WTC11 (cell line): Measurements from ENCODE around the gene RPL37. TPM values are rescaled to one million over a fixed set of nuclear protein-coding genes. Genes with fewer than 3 reads are reported as not detected.

Experiments used
- ATAC-seq: fragments of 200-7000 bp; cut with Tn5 transposase; 2 replicates; pipeline ENCODE4 v1.10.0; 2021; ENCODE audit warnings: mild to moderate bottlenecking, moderate library complexity
- CTCF ChIA-PET: fragments of 300-600 bp; sonication (Branson Sonifier 250); formaldehyde crosslinking; loops from one replicate; lab custom pipeline; 2021; ENCODE audit warnings: antibody characterized with exemption; lab: Charles Lee
- POLR2A ChIA-PET: fragments of 350-600 bp; sonication (Branson Sonifier 250); formaldehyde crosslinking; loops from one replicate; lab custom pipeline; 2021; ENCODE audit warnings: antibody characterized with exemption; lab: Charles Lee
- DNase-seq: peaks from one replicate; pipeline ENCODE4 v3.0.0; 2021; ENCODE audit warnings: low spot score
- H3K27ac Mint-ChIP-seq: 2 replicates; pipeline ENCODE4 v1.8.0; 2021; ENCODE audit warnings: mixed read lengths
- H3K27me3 Mint-ChIP-seq: 2 replicates; pipeline ENCODE4 v1.8.0; 2021; ENCODE audit warnings: low read depth, mild to moderate bottlenecking, moderate library complexity, mixed read lengths
- H3K36me3 Mint-ChIP-seq: 2 replicates; pipeline ENCODE4 v1.8.0; 2021; ENCODE audit warnings: mixed read lengths
- H3K4me1 Mint-ChIP-seq: 2 replicates; pipeline ENCODE4 v1.8.0; 2022; ENCODE audit warnings: mixed read lengths
- H3K4me3 Mint-ChIP-seq: 2 replicates; pipeline ENCODE4 v1.8.0; 2021; ENCODE audit warnings: mild to moderate bottlenecking, moderate library complexity, mixed read lengths
- H3K9me3 Mint-ChIP-seq: 2 replicates; pipeline ENCODE4 v1.8.0; 2021; ENCODE audit warnings: mixed read lengths
- ATF1 ChIP-seq: sonication (generic); formaldehyde crosslinking; IDR thresholded peaks from 2 replicates; pipeline ENCODE4 v1.8.1; 2023; ENCODE audit warnings: mild to moderate bottlenecking, moderate library complexity, missing genetic modification reagents
- ELF4 ChIP-seq: sonication (generic); formaldehyde crosslinking; IDR thresholded peaks from 2 replicates; pipeline ENCODE4 v1.8.1; 2022; ENCODE audit warnings: low read depth, mild to moderate bottlenecking, moderate library complexity, missing genetic modification reagents
- FOXJ3 ChIP-seq: sonication (generic); formaldehyde crosslinking; IDR thresholded peaks from 2 replicates; pipeline ENCODE4 v1.9.0; 2021; ENCODE audit warnings: missing genetic modification reagents, mild to moderate bottlenecking, borderline replicate concordance
- GABPB1 ChIP-seq: sonication (generic); formaldehyde crosslinking; IDR thresholded peaks from 2 replicates; pipeline ENCODE4 v1.8.1; 2023; ENCODE audit warnings: mild to moderate bottlenecking, missing genetic modification reagents
- GRHL2 ChIP-seq: fragments of 250-450 bp; sonication (Bioruptor Pico); IDR thresholded peaks from 2 replicates; pipeline ENCODE4 v1.8.0; 2022; ENCODE audit warnings: mild to moderate bottlenecking, moderate library complexity; ENCODE audit not compliant: insufficient replicate concordance, severe bottlenecking
- JUN ChIP-seq: sonication (generic); formaldehyde crosslinking; IDR thresholded peaks from 2 replicates; pipeline ENCODE4 v1.8.0; 2023; ENCODE audit warnings: mild to moderate bottlenecking, missing genetic modification reagents
- KAT7 ChIP-seq: sonication (generic); formaldehyde crosslinking; IDR thresholded peaks from 2 replicates; pipeline ENCODE4 v1.8.1; 2023; ENCODE audit warnings: missing genetic modification reagents, mild to moderate bottlenecking, borderline replicate concordance
- NR3C1 ChIP-seq: sonication (generic); formaldehyde crosslinking; conservative IDR thresholded peaks from 2 replicates; pipeline ENCODE4 v1.8.1; 2023; ENCODE audit warnings: low read depth, mild to moderate bottlenecking, missing genetic modification reagents
- OVOL2 ChIP-seq: fragments of 250-450 bp; sonication (Bioruptor Pico); IDR thresholded peaks from 2 replicates; pipeline ENCODE4 v1.9.0; 2021; ENCODE audit warnings: mild to moderate bottlenecking, borderline replicate concordance
- PRRX2 ChIP-seq: fragments of 250-450 bp; sonication (Bioruptor Pico); IDR thresholded peaks from 2 replicates; pipeline ENCODE4 v1.8.0; 2021; ENCODE audit warnings: mild to moderate bottlenecking
- SOX15 ChIP-seq: fragments of 250-450 bp; sonication (Bioruptor Pico); IDR thresholded peaks from 2 replicates; pipeline ENCODE4 v1.9.0; 2021; ENCODE audit warnings: mild to moderate bottlenecking
- SP1 ChIP-seq: sonication (generic); formaldehyde crosslinking; conservative IDR thresholded peaks from 2 replicates; pipeline ENCODE4 v1.8.1; 2022; ENCODE audit warnings: missing genetic modification reagents
- ZNF219 ChIP-seq: sonication (generic); formaldehyde crosslinking; IDR thresholded peaks from 2 replicates; pipeline ENCODE4 v1.8.0; 2023; ENCODE audit warnings: missing genetic modification reagents, mild to moderate bottlenecking, borderline replicate concordance
- ZNF263 ChIP-seq: sonication (generic); formaldehyde crosslinking; IDR thresholded peaks from 2 replicates; pipeline ENCODE4 v1.8.1; 2022; ENCODE audit warnings: low read depth, mild to moderate bottlenecking, moderate library complexity, missing genetic modification reagents
- total RNA-seq: library from RNA; stranded (reverse); gene quantifications from 3 replicates; pipeline ENCODE4 v1.2.3, GENCODE V29; 2021
- TF ChIP-seq, protein P1 (sequence below): fragments of 250-450 bp; sonication (Bioruptor Pico); conservative IDR thresholded peaks from 2 replicates; pipeline ENCODE4 v1.9.0; 2021; ENCODE audit warnings: mild to moderate bottlenecking
- TF ChIP-seq, protein P2 (sequence below): sonication (generic); formaldehyde crosslinking; IDR thresholded peaks from 2 replicates; pipeline ENCODE4 v1.8.1; 2023; ENCODE audit warnings: mild to moderate bottlenecking, moderate library complexity, missing genetic modification reagents
- TF ChIP-seq, protein P3 (sequence below): sonication (generic); formaldehyde crosslinking; conservative IDR thresholded peaks from 2 replicates; pipeline ENCODE4 v1.8.1; 2023; ENCODE audit warnings: mild to moderate bottlenecking, low read depth, missing genetic modification reagents, moderate library complexity
- TF ChIP-seq, protein P4 (sequence below): sonication (generic); formaldehyde crosslinking; IDR thresholded peaks from 2 replicates; pipeline ENCODE4 v1.8.0; 2022; ENCODE audit warnings: missing genetic modification reagents
- TF ChIP-seq, protein P5 (sequence below): sonication (generic); formaldehyde crosslinking; IDR thresholded peaks from 2 replicates; pipeline ENCODE4 v1.8.1; 2022; ENCODE audit warnings: mild to moderate bottlenecking, moderate library complexity, missing genetic modification reagents
- TF ChIP-seq, protein P6 (sequence below): sonication (generic); formaldehyde crosslinking; IDR thresholded peaks from 2 replicates; pipeline ENCODE4 v1.8.1; 2023; ENCODE audit warnings: mild to moderate bottlenecking, missing genetic modification reagents

The RPL37 gene
- total RNA-seq, 1 experiment from 2014 or later = 1,405 TPM

DNA sequence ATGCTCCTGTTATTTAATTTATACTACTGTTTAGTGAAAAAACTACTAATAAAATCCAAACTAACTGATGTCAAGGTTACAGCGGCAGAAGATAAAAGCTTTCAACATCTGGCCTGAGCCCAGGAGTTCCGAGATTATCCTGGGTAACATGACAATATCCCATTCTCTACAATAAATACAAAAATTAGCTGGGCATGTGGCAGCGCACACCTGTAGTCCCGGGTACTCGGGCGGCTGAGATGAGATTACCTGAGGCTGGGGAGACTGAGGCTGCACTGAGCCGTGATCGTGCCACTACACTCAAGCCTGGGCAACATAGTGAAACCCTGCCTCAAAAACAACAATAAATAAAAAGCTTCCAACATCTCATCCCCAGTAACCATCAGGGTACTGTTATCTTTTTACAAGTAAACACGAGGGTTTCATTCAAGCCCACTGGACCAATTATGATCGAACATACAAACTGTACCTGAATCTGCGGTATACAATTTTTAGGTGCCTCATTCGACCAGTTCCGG lies 1.3 kb downstream of the RPL37 start:
- CTCF ChIA-PET = interaction anchor here (0.6 kb wide), 1 partner anchor 75 kb away, joined by 3 read pairs; no protein-coding TSS in a partner anchor
- no peak for ATAC-seq
- Mint-ChIP-seq H3K27me3 (no peaks in the 10 kb centered on the region), H3K9me3 (no peaks in the 10 kb centered on the region), H3K4me3 (peak overlapping the region; percentile 100), H3K27ac (peak overlapping the region; percentile 99), H3K4me1 (peaks cover 49% of the 10 kb centered on the region), H3K36me3 (peaks cover 63% of the 10 kb centered on the region)
- POLR2A ChIA-PET = interaction anchor here (1.0 kb wide), 1 partner anchor 35 kb away, joined by 4 read pairs; the partner anchor contains the start of gene PRKAA1
- TF ChIP-seq GRHL2 (no peak), SP1 (CRISPR knock-in tag) (no peak), KAT7 (no peak), GABPB1 (CRISPR knock-in tag) (no peak), OVOL2 (CRISPR knock-in tag) (no peak), PRRX2 (CRISPR knock-in tag) (no peak), ZNF219 (CRISPR knock-in tag) (no peak), ELF4 (CRISPR knock-in tag) (no peak), ATF1 (CRISPR knock-in tag) (no peak), NR3C1 (CRISPR knock-in tag) (no peak), FOXJ3 (no peak), JUN (CRISPR knock-in tag) (no peak), ZNF263 (CRISPR knock-in tag) (no peak), SOX15 (CRISPR knock-in tag) (no peak)
- TF ChIP-seq, protein P1, sequence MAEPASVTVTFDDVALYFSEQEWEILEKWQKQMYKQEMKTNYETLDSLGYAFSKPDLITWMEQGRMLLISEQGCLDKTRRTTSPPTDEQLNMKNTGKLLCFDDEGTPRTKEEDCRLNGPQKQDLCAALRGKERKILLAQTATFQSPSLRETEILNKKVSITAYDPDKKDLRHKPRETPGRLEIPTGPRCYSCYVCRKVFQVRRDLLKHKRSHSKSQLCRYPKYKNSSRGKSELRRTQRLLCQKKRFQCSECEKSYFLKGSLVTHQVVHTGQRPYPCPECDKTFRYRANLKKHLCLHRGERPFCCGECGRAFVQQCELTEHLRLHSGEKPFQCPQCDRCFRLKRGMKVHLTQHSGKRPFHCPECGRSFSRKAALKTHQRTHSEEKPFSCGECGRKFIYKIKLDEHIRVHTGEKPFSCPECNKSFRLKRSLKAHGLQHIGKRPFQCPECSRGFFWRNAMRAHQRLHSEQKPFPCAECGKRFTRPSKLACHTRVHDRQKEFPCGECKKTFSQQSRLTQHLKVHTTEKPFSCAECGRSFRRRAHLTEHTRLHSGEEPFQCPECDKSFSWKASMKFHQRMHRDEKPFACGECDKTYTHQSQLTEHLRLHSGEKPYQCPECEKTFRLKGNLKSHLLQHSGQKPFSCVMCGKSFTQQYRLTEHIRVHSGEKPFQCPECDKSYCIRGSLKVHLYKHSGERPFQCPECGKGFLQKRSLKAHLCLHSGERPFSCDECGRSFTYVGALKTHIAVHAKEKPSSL = no peak
- TF ChIP-seq, protein P2, sequence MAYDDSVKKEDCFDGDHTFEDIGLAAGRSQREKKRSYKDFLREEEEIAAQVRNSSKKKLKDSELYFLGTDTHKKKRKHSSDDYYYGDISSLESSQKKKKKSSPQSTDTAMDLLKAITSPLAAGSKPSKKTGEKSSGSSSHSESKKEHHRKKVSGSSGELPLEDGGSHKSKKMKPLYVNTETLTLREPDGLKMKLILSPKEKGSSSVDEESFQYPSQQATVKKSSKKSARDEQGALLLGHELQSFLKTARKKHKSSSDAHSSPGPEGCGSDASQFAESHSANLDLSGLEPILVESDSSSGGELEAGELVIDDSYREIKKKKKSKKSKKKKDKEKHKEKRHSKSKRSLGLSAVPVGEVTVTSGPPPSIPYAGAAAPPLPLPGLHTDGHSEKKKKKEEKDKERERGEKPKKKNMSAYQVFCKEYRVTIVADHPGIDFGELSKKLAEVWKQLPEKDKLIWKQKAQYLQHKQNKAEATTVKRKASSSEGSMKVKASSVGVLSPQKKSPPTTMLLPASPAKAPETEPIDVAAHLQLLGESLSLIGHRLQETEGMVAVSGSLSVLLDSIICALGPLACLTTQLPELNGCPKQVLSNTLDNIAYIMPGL = no peak
- TF ChIP-seq, protein P3, sequence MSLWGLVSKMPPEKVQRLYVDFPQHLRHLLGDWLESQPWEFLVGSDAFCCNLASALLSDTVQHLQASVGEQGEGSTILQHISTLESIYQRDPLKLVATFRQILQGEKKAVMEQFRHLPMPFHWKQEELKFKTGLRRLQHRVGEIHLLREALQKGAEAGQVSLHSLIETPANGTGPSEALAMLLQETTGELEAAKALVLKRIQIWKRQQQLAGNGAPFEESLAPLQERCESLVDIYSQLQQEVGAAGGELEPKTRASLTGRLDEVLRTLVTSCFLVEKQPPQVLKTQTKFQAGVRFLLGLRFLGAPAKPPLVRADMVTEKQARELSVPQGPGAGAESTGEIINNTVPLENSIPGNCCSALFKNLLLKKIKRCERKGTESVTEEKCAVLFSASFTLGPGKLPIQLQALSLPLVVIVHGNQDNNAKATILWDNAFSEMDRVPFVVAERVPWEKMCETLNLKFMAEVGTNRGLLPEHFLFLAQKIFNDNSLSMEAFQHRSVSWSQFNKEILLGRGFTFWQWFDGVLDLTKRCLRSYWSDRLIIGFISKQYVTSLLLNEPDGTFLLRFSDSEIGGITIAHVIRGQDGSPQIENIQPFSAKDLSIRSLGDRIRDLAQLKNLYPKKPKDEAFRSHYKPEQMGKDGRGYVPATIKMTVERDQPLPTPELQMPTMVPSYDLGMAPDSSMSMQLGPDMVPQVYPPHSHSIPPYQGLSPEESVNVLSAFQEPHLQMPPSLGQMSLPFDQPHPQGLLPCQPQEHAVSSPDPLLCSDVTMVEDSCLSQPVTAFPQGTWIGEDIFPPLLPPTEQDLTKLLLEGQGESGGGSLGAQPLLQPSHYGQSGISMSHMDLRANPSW = no peak
- TF ChIP-seq, protein P4, sequence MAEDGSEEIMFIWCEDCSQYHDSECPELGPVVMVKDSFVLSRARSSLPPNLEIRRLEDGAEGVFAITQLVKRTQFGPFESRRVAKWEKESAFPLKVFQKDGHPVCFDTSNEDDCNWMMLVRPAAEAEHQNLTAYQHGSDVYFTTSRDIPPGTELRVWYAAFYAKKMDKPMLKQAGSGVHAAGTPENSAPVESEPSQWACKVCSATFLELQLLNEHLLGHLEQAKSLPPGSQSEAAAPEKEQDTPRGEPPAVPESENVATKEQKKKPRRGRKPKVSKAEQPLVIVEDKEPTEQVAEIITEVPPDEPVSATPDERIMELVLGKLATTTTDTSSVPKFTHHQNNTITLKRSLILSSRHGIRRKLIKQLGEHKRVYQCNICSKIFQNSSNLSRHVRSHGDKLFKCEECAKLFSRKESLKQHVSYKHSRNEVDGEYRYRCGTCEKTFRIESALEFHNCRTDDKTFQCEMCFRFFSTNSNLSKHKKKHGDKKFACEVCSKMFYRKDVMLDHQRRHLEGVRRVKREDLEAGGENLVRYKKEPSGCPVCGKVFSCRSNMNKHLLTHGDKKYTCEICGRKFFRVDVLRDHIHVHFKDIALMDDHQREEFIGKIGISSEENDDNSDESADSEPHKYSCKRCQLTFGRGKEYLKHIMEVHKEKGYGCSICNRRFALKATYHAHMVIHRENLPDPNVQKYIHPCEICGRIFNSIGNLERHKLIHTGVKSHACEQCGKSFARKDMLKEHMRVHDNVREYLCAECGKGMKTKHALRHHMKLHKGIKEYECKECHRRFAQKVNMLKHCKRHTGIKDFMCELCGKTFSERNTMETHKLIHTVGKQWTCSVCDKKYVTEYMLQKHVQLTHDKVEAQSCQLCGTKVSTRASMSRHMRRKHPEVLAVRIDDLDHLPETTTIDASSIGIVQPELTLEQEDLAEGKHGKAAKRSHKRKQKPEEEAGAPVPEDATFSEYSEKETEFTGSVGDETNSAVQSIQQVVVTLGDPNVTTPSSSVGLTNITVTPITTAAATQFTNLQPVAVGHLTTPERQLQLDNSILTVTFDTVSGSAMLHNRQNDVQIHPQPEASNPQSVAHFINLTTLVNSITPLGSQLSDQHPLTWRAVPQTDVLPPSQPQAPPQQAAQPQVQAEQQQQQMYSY (CRISPR knock-in tag) = no peak
- TF ChIP-seq, protein P5, sequence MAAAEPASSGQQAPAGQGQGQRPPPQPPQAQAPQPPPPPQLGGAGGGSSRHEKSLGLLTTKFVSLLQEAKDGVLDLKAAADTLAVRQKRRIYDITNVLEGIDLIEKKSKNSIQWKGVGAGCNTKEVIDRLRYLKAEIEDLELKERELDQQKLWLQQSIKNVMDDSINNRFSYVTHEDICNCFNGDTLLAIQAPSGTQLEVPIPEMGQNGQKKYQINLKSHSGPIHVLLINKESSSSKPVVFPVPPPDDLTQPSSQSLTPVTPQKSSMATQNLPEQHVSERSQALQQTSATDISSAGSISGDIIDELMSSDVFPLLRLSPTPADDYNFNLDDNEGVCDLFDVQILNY (CRISPR knock-in tag) = no peak
- TF ChIP-seq, protein P6, sequence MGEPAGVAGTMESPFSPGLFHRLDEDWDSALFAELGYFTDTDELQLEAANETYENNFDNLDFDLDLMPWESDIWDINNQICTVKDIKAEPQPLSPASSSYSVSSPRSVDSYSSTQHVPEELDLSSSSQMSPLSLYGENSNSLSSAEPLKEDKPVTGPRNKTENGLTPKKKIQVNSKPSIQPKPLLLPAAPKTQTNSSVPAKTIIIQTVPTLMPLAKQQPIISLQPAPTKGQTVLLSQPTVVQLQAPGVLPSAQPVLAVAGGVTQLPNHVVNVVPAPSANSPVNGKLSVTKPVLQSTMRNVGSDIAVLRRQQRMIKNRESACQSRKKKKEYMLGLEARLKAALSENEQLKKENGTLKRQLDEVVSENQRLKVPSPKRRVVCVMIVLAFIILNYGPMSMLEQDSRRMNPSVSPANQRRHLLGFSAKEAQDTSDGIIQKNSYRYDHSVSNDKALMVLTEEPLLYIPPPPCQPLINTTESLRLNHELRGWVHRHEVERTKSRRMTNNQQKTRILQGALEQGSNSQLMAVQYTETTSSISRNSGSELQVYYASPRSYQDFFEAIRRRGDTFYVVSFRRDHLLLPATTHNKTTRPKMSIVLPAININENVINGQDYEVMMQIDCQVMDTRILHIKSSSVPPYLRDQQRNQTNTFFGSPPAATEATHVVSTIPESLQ = no peak
- DNase-seq = no peak
